GM12878 (cell line): ENCODE measurements around the gene RDH5. TPM values are rescaled to one million over a fixed set of nuclear protein-coding genes. Genes with fewer than 3 reads are reported as not detected.

Experiments used
- ATAC-seq: fragments of 200-7000 bp; cut with Tn5 transposase; 3 replicates; pipeline ENCODE4 v1.9.1; 2020; ENCODE audit warnings: mild to moderate bottlenecking, moderate library complexity
- BruUV-seq: library from RNA; stranded (reverse); fragments of 400-500 nt; replicated peaks from 2 replicates; lab custom pipeline; 2021; lab: Mats Ljungman, UMichigan
- CTCF ChIA-PET: fragments of 300-600 bp; sonication (Branson Sonifier 250); formaldehyde crosslinking; extraction: SDS; loops from one replicate; lab custom pipeline; 2021; ENCODE audit warnings: inconsistent platforms; lab: Yijun Ruan, JAX
- POLR2A ChIA-PET: fragments of 350-600 bp; formaldehyde crosslinking; extraction: SDS; loops from one replicate; lab custom pipeline; 2021; ENCODE audit warnings: inconsistent platforms; lab: Charles Lee
- RAD21 ChIA-PET: fragments of 300-600 bp; sonication (Branson Sonifier 250); formaldehyde crosslinking; loops from one replicate; lab custom pipeline; 2023; ENCODE audit warnings: antibody characterized with exemption; ENCODE audit not compliant: unreplicated experiment; lab: Charles Lee
- SMC1A ChIA-PET: fragments of 300-600 bp; sonication (Branson Sonifier 250); formaldehyde crosslinking; loops from one replicate; lab custom pipeline; 2023; ENCODE audit not compliant: unreplicated experiment, uncharacterized antibody; lab: Charles Lee
- DNase-seq: peaks from one replicate; pipeline ENCODE4 v3.0.0-alpha.2; 2011; ENCODE audit warnings: low read depth, low spot score
- FAIRE-seq: peaks from 3 replicates; lab custom pipeline; 2011; peaks lifted over from hg19 to GRCh38; lab: Jason Lieb, UNC
- H2AFZ ChIP-seq: 2 replicates; pipeline ENCODE4 v1.6.0; 2011; ENCODE audit warnings: low read depth, low read length, control low read depth; ENCODE audit not compliant: control insufficient read depth
- H3K27ac ChIP-seq: 2 replicates; pipeline ENCODE4 v1.5.1; 2011; ENCODE audit warnings: control low read depth; ENCODE audit not compliant: control insufficient read depth, insufficient read depth
- H3K27me3 ChIP-seq, 2 experiments: replicated peaks in 1 of 2; 2 replicates each; pipeline versions ENCODE4 v1.6.0 to v1.6.1; 2011; ENCODE audit warnings: low read length in 1 of 2; ENCODE audit not compliant: control insufficient read depth in 2 of 2, insufficient read depth in 2 of 2
- H3K36me3 ChIP-seq, 2 experiments: 2 replicates each; pipeline ENCODE4 v1.5.1; 2011; ENCODE audit warnings: low read length in 1 of 2; ENCODE audit not compliant: control insufficient read depth in 2 of 2, insufficient read depth in 2 of 2
- H3K4me1 ChIP-seq: 2 replicates; pipeline ENCODE4 v1.6.1; 2011; ENCODE audit warnings: mild to moderate bottlenecking, low read length, moderate library complexity, mixed read lengths; ENCODE audit not compliant: control insufficient read depth, insufficient read depth
- H3K4me2 ChIP-seq: 2 replicates; pipeline ENCODE4 v1.6.0; 2011; ENCODE audit warnings: control low read depth; ENCODE audit not compliant: control insufficient read depth, insufficient read depth
- H3K4me3 ChIP-seq: fragments of 200-600 bp; sonication (generic); 2 replicates; pipeline ENCODE4 v1.5.1; 2016
- H3K79me2 ChIP-seq: 2 replicates; pipeline ENCODE4 v1.6.0; 2011; ENCODE audit warnings: low read length; ENCODE audit not compliant: control insufficient read depth, insufficient read depth
- H3K9ac ChIP-seq: 2 replicates; pipeline ENCODE4 v1.8.0; 2011; ENCODE audit warnings: low read length, control low read depth, mixed read lengths; ENCODE audit not compliant: control insufficient read depth, insufficient read depth
- H3K9me3 ChIP-seq: replicated peaks from 3 replicates; pipeline ENCODE4 v1.5.1; 2011; ENCODE audit warnings: mild to moderate bottlenecking, low read length; ENCODE audit not compliant: control insufficient read depth, insufficient read depth
- H4K20me1 ChIP-seq: 2 replicates; pipeline ENCODE4 v1.6.0; 2011; ENCODE audit not compliant: control insufficient read depth, insufficient read depth
- ASH2L ChIP-seq: fragments of 300-600, 200-600 bp; sonication (generic); IDR thresholded peaks from 2 replicates; pipeline ENCODE4 v1.6.1; 2017; ENCODE audit warnings: low read depth, mild to moderate bottlenecking, borderline replicate concordance
- BCL3 ChIP-seq: IDR thresholded peaks from 2 replicates; pipeline ENCODE4 v1.6.1; 2011; ENCODE audit warnings: borderline replicate concordance, low read depth, mild to moderate bottlenecking, moderate library complexity, low read length; ENCODE audit not compliant: insufficient read depth, poor library complexity, severe bottlenecking
- HSF1 ChIP-seq: fragments of 150-350 bp; IDR thresholded peaks from 2 replicates; pipeline ENCODE4 v1.6.1; 2014; ENCODE audit warnings: mild to moderate bottlenecking, low read depth, low read length
- SMARCA5 ChIP-seq: fragments of 450-650 bp; IDR thresholded peaks from 2 replicates; pipeline ENCODE4 v1.6.1; 2017; ENCODE audit warnings: mild to moderate bottlenecking
- SUPT20H ChIP-seq: IDR thresholded peaks from 2 replicates; pipeline ENCODE4 v1.6.1; 2011; ENCODE audit warnings: low read depth, mild to moderate bottlenecking, low read length, moderate library complexity, borderline replicate concordance; ENCODE audit not compliant: control insufficient read depth
- ZBTB4 ChIP-seq: fragments of 450-650 bp; formaldehyde crosslinking; IDR thresholded peaks from 2 replicates; pipeline ENCODE4 v1.4.0; 2022; ENCODE audit warnings: mild to moderate bottlenecking, moderate library complexity
- ZSCAN29 ChIP-seq: fragments of 450-650 bp; IDR thresholded peaks from 2 replicates; pipeline ENCODE4 v1.6.1; 2017; ENCODE audit warnings: mild to moderate bottlenecking, moderate library complexity
- WGBS: methylation state at CpG from one replicate; pipeline ENCODE4 v1.1.6; 2016; ENCODE audit warnings: low lambda C conversion rate; ENCODE audit not compliant: insufficient replicate concordance, insufficient coverage; ENCODE audit errors: missing lambda C conversion rate; 5-methylcytosine and 5-hydroxymethylcytosine counted together
- in situ Hi-C: fragments of 300-500 bp; cut with MboI; formaldehyde crosslinking; loops from 9 replicates; pipeline ENCODE4 v1.14.3; 2018; ENCODE audit warnings: mixed read lengths
- intact Hi-C: fragments of 100-400 bp; cut with micrococcal nuclease; formaldehyde crosslinking; loops from one replicate; pipeline ENCODE4 v1.14.2; 2022; ENCODE audit not compliant: unreplicated experiment
- polyA plus RNA-seq, 11 experiments: library from polyadenylated mRNA; depleted of rRNA in 4 of 11; unstranded in 6 of 11; stranded (reverse) in 5 of 11; fragments of >200 nt; fragmentation: Nextera tagmentation in 4 of 11; fragmentation: Illumina TruSeq in 1 of 11; extraction: Ambion mirVana in 4 of 11; extraction: Trizol in 1 of 11; gene quantifications; 1 replicate in 1 of 11; 2 replicates in 10 of 11; pipeline versions ENCODE4 v1.2.1 to v1.2.3, GENCODE V29; 2011 to 2016; ENCODE audit warnings: inconsistent platforms in 2 of 11, missing spikeins in 2 of 11, low read depth in 1 of 11
- total RNA-seq, 4 experiments: library from RNA; depleted of rRNA in 3 of 4; stranded (reverse); fragments of >200 nt in 3 of 4; fragmentation: Illumina TruSeq in 1 of 4; extraction: Trizol in 1 of 4; gene quantifications; 2 replicates each; pipeline versions ENCODE4 v1.2.1 to v1.2.3, GENCODE V29; 2013 to 2021

Gene RDH5
- total and polyA plus RNA-seq, 10 of the 15 experiments (the other 5 are each of a cell fraction or from before 2014, with no cell fraction given): 2.6 to 11.6 (median 7.3) TPM

GRCh38 chr12:55703901-55704761 lies 16.1 kb upstream of the RDH5 start (continued):
- TF ChIP-seq BCL3: no peak
- TF ChIP-seq, all 136 proteins: peak for 0

GRCh38 chr12:55704824-55705718 lies 15.1 kb upstream of the RDH5 start:
- Histone ChIP-seq H3K9me3 (no peaks in the 10 kb centered on the region), H2AFZ (no peak overlapping the region), H4K20me1 (no peaks in the 10 kb centered on the region), H3K79me2 (no peaks in the 10 kb centered on the region), H3K27me3 (peaks cover 0 to 5% of the 10 kb centered on the region in 2 experiments; a peak in 2 of 4 replicates), H3K4me1 (peaks cover 6% of the 10 kb centered on the region; the same call in 1 of the 2 replicates), H3K36me3 (no peaks in the 10 kb centered on the region), H3K4me2 (no peak overlapping the region), H3K27ac (no peak overlapping the region), H3K4me3 (no peak overlapping the region), H3K9ac (no peak overlapping the region)
- ChIA-PET RAD21 (interaction anchor here (1.0 to 1.5 kb wide), 3 partner anchors 18 to 33 kb away, joined by 3 to 6 read pairs (median 3); no protein-coding TSS in a partner anchor), CTCF (interaction anchor here (0.6 to 2.7 kb wide), 13 partner anchors 12 to 519 kb away, joined by 3 to 13 read pairs (median 5); partner anchors contain the start of gene RDH5), POLR2A (interaction anchor here (1.4 kb wide), 1 partner anchor 11 kb away, joined by 4 read pairs; no protein-coding TSS in a partner anchor), SMC1A (interaction anchor here (0.6 to 2.5 kb wide), 4 partner anchors 24 to 228 kb away, joined by 3 to 9 read pairs (median 3); a partner anchor contains a TSS)
- TF ChIP-seq ZBTB4 (CRISPR knock-in tag) (no peak), HSF1 (no peak), BCL3 (no peak), ZSCAN29 (no peak), SMARCA5 (no peak), ASH2L (no peak), SUPT20H (no peak)
- no TSS peak for BruUV-seq
- DNase-seq: no peak
- no peak for ATAC-seq
- FAIRE-seq: no peak
- WGBS: 26% methylated on average over 9 of the region's 9 CpGs
- in situ Hi-C loops (no loop called here), intact Hi-C loops (no loop called here)
